GM10847 (cell line): Measurements from ENCODE around the gene SEMA4C.

ENCODE experiments used
- POLR2A ChIP-seq: IDR thresholded peaks from 2 replicates; pipeline ENCODE4 v1.6.1; 2011; ENCODE audit not compliant: insufficient read length; ENCODE audit errors: extremely low read depth

Gene SEMA4C

GRCh38 chr2:96865654-96866053 lies 4.2 kb downstream of the SEMA4C start:
- TF ChIP-seq POLR2A: no peak

- no peak for TF ChIP-seq POLR2A
These were observed 5.4 kb downstream of the SEMA4C start for GRCh38 chr2:96864343-96865091.

DNA sequence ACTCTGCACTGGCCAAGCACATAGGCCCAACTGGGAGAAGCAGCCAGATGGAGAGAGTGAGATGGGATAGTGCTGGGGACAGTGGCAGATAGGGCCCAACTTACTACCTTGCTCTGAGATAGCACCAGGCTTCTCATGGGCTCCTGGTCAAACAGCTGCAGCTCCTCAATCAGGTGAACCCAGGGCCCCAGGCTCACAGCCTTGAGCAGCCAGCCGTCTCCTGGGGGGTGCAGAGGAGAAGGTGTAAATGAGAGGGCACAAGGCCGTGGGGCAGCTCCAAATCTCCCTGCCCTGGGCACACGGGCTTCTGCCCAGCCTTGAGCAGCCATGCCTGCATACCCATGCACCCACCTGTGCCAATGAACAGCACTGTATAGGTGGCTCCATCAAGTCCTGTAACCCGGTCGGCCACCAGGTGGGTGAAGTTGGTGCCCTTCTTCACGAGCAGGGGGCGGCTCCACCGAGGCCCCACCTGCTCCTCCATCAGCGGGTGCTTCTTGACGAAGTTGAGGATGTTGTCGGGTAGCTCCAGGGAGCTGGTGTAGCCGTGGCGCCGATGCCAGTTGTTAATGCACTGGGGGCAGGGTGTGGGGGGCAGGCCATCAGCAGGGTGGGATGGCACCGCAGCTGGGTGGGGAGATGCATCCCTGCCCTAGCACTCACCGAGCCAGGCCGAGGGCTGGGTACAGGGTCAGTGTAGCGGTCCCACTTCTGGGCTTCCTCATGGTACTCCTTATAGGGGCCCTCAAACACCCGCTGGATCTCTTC lies 6.1 kb downstream of the SEMA4C start:
- no peak for TF ChIP-seq POLR2A

- no peak for TF ChIP-seq POLR2A
These were observed 8.8 kb downstream of the SEMA4C start for GRCh38 chr2:96861074-96861473.

- TF ChIP-seq POLR2A: no peak
These were observed 9.5 kb downstream of the SEMA4C start for GRCh38 chr2:96860065-96861029.

GRCh38 chr2:96859681-96860064 lies 10.2 kb downstream of the SEMA4C start:
- no peak for TF ChIP-seq POLR2A

DNA sequence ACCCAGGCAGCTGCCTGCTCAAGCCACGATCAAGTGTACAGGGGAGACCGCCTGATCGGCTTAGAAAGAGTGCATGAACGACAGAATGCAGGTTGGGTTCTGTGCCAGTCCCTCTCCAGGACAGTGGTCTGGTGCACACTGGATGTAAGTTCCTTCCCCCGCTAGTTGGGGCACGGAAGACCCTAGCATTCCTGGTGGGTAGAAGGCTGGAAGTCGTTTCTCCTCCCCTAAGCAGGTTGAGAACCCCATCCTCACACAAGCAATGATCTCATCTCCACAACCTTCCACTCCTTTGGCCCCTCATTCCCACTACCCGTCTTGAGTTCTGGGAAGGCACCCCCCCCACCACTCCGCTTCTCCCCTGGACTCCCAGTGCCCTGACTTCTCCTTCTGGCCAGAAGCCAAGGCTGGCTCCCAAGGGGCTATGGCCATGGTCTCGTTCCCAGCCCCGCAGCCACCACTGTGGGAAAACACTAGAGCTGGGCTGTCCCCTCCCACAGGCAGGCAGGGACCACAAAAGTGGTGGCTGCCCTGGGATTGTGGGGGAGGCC lies 10.7 kb downstream of the SEMA4C start:
- no peak for TF ChIP-seq POLR2A

- peak; percentile 79 for TF ChIP-seq POLR2A
These were observed 12.1 kb downstream of the SEMA4C start, which contains the start of gene ANKRD39 for GRCh38 chr2:96857667-96858372. Gene ANKRD39, minus strand, starts transcription at chr2:96858016. Its CDS starts 29 bp downstream, at chr2:96857987.

DNA sequence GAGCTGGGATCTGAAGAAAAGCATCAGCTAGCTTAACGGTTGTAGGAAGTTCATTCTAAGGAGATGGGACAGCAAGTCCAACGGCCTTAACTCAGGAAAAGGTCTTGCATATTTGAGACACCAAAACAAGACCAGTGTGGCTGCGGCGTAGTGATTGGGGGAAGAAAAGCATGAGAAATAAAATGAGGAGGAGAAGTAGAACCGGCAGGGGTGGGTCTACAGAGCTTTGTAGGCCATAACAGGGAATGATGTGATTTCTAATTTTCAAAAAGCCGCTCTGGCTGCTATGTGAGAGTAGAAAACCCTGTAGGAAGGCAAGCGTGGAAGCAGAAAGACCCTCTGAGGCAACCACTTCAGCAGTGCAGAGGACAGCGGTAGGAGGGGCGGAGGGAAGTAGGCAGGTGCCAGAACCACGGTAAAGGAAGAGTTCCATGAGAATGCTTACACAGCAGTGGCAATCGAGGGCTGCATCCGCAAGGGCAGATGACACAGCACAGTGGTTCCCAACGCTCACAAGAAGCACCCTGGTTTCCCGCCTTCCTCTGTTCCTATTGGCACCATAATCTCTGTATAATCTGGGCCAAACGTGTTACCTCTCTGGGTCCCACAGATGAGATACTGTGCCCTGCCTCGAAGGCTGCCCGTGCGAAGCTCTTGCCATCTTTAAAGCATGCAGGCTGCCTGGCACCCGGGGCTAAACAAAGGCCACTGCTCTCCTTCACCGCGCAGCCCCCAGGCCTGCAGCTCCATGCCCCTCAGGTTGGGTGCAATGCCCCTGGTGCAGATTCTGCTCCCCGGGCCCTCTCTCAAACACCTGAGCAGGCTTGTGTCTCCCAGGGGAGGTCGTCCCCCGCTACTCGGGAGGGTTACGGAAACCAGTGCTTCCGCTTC lies 12.9 kb downstream of the SEMA4C start:
- TF ChIP-seq POLR2A: no peak

- no peak for TF ChIP-seq POLR2A
These were observed 16.6 kb downstream of the SEMA4C start for GRCh38 chr2:96853321-96853720.

DNA sequence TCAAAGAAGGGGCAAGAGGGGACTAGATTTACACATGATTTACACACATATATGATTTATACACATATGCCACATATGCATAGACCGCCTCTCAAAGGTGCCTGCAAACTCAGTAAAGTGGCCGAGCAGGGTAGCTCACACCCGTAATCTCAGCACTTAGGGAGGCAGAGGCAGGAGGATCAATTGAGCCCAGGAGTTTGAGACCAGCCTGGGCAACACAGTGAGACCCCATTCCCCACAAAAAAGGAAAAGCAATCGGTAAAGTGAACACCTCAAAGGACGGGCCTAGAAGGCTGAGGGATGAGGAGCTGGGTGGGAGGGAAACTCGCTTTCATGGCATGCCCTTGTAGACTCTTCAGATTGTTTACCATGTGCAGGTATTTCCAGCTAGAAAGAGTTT lies 17.2 kb downstream of the SEMA4C start:
- TF ChIP-seq POLR2A: no peak

DNA sequence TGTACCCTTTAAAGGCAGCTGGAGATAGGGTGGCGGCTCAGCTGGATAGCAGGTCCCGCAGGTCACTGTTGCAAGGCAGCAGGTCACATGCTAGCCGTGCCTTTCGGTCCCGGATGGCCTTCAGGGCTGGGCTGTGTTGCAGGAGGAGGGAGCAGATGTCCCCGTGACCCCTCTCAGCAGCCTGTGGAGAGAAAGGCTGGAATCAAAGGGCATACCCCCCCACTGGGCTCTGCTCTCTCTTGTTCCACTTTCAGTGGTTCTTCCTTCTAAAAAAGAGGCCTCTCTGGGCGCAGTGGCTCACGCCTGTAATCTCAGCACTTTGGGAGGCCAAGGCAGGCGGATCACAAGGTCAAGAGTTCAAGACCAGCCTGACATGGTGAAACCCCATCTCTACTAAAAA lies 21.6 kb downstream of the SEMA4C start:
- no peak for TF ChIP-seq POLR2A

DNA sequence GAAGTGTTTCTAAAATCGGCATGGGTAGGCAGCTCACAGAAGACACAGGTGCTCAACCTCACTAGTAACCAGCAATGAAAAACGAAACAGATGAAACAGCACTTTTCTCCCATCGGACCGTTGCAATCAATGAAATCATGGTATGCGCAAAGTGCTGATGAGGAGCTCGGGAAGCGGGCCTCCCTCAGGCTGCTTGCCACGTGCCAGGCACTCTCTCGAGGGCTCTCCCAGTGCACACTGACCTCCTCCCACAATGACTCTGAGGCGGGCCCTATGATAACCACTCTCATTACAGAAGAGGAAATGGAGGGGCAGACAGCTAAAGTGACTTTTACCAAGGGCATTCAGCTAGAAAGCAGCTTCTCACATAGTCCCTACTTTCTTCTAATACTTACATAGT lies 22.3 kb downstream of the SEMA4C start:
- TF ChIP-seq POLR2A: no peak
